ENCODE measurements around the gene DCHS1. TPM values are rescaled to one million over a fixed set of nuclear protein-coding genes. Genes with fewer than 3 reads are reported as not detected.
A peak's percentile ranks its signal among the peaks of the same experiment; 100 is the strongest.

The DCHS1 gene
- total and polyA plus RNA-seq, 5 experiments from 2014 or later, result 2.2 to 14.9 (median 6.1) TPM

GRCh38 chr11:6670202-6670830, 14.7 kb upstream of the DCHS1 start:
- no peak for ATAC-seq
- peak overlapping the region in 9 of 10 donors; percentile 19 to 78 (median 46) for H3K4me3 Mint-ChIP-seq
- peak in 1 of 10 donors; percentile 22 for DNase-seq

GRCh38 chr11:6667733-6668374, 12.2 kb upstream of the DCHS1 start:
- peak overlapping the region in 5 of 10 donors; percentile 19 to 54 (median 28) for H3K4me3 Mint-ChIP-seq

More at GRCh38 chr11:6670202-6670830, 14.7 kb upstream of the DCHS1 start:
- no peaks in the 10 kb centered on the region for H3K36me3 Mint-ChIP-seq
- H3K27me3 Mint-ChIP-seq, result no peaks in the 10 kb centered on the region
- POLR2A ChIA-PET, result interaction anchor here (0.6 to 5.7 kb wide), 7 partner anchors 9 to 80 kb away, joined by 3 to 46 read pairs (median 5); partner anchors contain the start of genes ILK, MRPL17, RRP8 and TAF10
- H3K27ac Mint-ChIP-seq, result peak overlapping the region in 9 of 10 donors; percentile 0 to 86 (median 43)
- H3K9me3 Mint-ChIP-seq, result peaks cover 0 to 9% (median 0%) of the 10 kb centered on the region in 9 donors
- H3K4me1 Mint-ChIP-seq, result peaks cover 46 to 87% (median 77%) of the 10 kb centered on the region in 4 donors

GRCh38 chr11:6666302-6667183, 10.9 kb upstream of the DCHS1 start:
- no peaks in the 10 kb centered on the region for H3K27me3 Mint-ChIP-seq
- H3K4me1 Mint-ChIP-seq, result peaks cover 34 to 57% (median 53%) of the 10 kb centered on the region in 4 donors
- DNase-seq (no peak), ATAC-seq (peak; percentile 23 to 34)
- H3K4me3 Mint-ChIP-seq, result peak overlapping the region in 1 of 10 donors; percentile 44
- POLR2A ChIA-PET, result interaction anchor here (1.0 to 2.7 kb wide), 6 partner anchors 17 to 63 kb away, joined by 4 to 22 read pairs (median 10); partner anchors contain the start of genes MRPL17, RRP8, TAF10 and TPP1
- H3K27ac Mint-ChIP-seq, result peak overlapping the region; percentile 53 to 93 (median 72)
- peaks cover 0 to 9% (median 0%) of the 10 kb centered on the region in 9 donors for H3K9me3 Mint-ChIP-seq
- no peaks in the 10 kb centered on the region for H3K36me3 Mint-ChIP-seq

More at GRCh38 chr11:6667733-6668374, 12.2 kb upstream of the DCHS1 start:
- peaks cover 0 to 9% (median 0%) of the 10 kb centered on the region in 9 donors for H3K9me3 Mint-ChIP-seq
- peaks cover 42 to 70% (median 66%) of the 10 kb centered on the region in 4 donors for H3K4me1 Mint-ChIP-seq
- POLR2A ChIA-PET, result interaction anchor here (0.6 to 2.7 kb wide), 16 partner anchors 10 to 278 kb away, joined by 3 to 22 read pairs (median 4); partner anchors contain the start of genes MRPL17, RRP8, SMPD1 and TAF10
- H3K27me3 Mint-ChIP-seq, result no peaks in the 10 kb centered on the region
- ATAC-seq (peak; percentile 74 to 76), DNase-seq (peak in 6 of 10 donors; percentile 20 to 55 (median 39))
- no peaks in the 10 kb centered on the region for H3K36me3 Mint-ChIP-seq
- H3K27ac Mint-ChIP-seq, result peak overlapping the region; percentile 6 to 93 (median 66)

GRCh38 chr11:6664551-6664950, 8.9 kb upstream of the DCHS1 start:
- Mint-ChIP-seq H3K4me3 (no peak overlapping the region), H3K9me3 (peaks cover 0 to 9% (median 0%) of the 10 kb centered on the region in 9 donors), H3K27me3 (no peaks in the 10 kb centered on the region), H3K27ac (peak overlapping the region in 3 of 10 donors; percentile 34 to 91 (median 47)), H3K4me1 (peaks cover 22 to 39% (median 34%) of the 10 kb centered on the region in 4 donors), H3K36me3 (no peaks in the 10 kb centered on the region)
- ATAC-seq (no peak), DNase-seq (no peak)
- POLR2A ChIA-PET, result interaction anchor here (1.2 to 1.4 kb wide), 2 partner anchors 37 to 45 kb away, joined by 4 read pairs; partner anchors contain the start of gene TPP1

- H3K4me3 Mint-ChIP-seq, result no peak overlapping the region
- peaks cover 22 to 34% (median 31%) of the 10 kb centered on the region in 4 donors for H3K4me1 Mint-ChIP-seq
- H3K36me3 Mint-ChIP-seq, result no peaks in the 10 kb centered on the region
- peak overlapping the region; percentile 26 to 91 (median 68) for H3K27ac Mint-ChIP-seq
- POLR2A ChIA-PET, result interaction anchor here (1.4 kb wide), 1 partner anchor 45 kb away, joined by 4 read pairs; the partner anchor contains the start of gene TPP1
- H3K27me3 Mint-ChIP-seq, result no peaks in the 10 kb centered on the region
- DNase-seq (no peak), ATAC-seq (peak in 1 of 2 donors; percentile 34)
- peaks cover 0 to 9% (median 0%) of the 10 kb centered on the region in 9 donors for H3K9me3 Mint-ChIP-seq
These were observed 8.3 kb upstream of the DCHS1 start for GRCh38 chr11:6663794-6664469.

- Mint-ChIP-seq H3K27ac (no peak overlapping the region), H3K4me3 (no peak overlapping the region), H3K4me1 (peaks cover 8 to 29% (median 20%) of the 10 kb centered on the region in 4 donors), H3K36me3 (no peaks in the 10 kb centered on the region), H3K27me3 (no peaks in the 10 kb centered on the region), H3K9me3 (no peaks in the 10 kb centered on the region)
- POLR2A ChIA-PET, result no interaction called here
- ATAC-seq (no peak), DNase-seq (no peak)
These were observed 5.1 kb upstream of the DCHS1 start for GRCh38 chr11:6660712-6661111.

GRCh38 chr11:6658647-6659046, 3.0 kb upstream of the DCHS1 start:
- Mint-ChIP-seq H3K9me3 (no peaks in the 10 kb centered on the region), H3K27ac (no peak overlapping the region), H3K36me3 (no peaks in the 10 kb centered on the region), H3K27me3 (no peaks in the 10 kb centered on the region), H3K4me3 (no peak overlapping the region), H3K4me1 (peaks cover 6 to 21% (median 16%) of the 10 kb centered on the region in 4 donors)
- no peak for ATAC-seq
- POLR2A ChIA-PET, result interaction anchor here (4.8 to 5.8 kb wide), 2 partner anchors 40 to 47 kb away, joined by 23 to 38 read pairs; partner anchors contain the start of genes TAF10 and TPP1
- DNase-seq, result no peak

GRCh38 chr11:6657346-6657745, 1.7 kb upstream of the DCHS1 start:
- POLR2A ChIA-PET, result interaction anchor here (0.8 to 5.8 kb wide), 7 partner anchors 10 to 53 kb away, joined by 3 to 38 read pairs (median 4); partner anchors contain the start of genes MRPL17, TAF10 and TPP1
- Mint-ChIP-seq H3K36me3 (no peaks in the 10 kb centered on the region), H3K27me3 (no peaks in the 10 kb centered on the region), H3K27ac (peak overlapping the region in 5 of 10 donors; percentile 22 to 81 (median 50)), H3K4me1 (peaks cover 4 to 13% (median 10%) of the 10 kb centered on the region in 4 donors), H3K9me3 (no peaks in the 10 kb centered on the region), H3K4me3 (peak overlapping the region in 9 of 10 donors; percentile 61 to 85 (median 76))
- no peak for DNase-seq
- no peak for ATAC-seq

- H3K4me1 Mint-ChIP-seq, result peaks cover 4 to 13% (median 10%) of the 10 kb centered on the region in 4 donors
- H3K9me3 Mint-ChIP-seq, result no peaks in the 10 kb centered on the region
- peak overlapping the region; percentile 4 to 81 (median 58) for H3K27ac Mint-ChIP-seq
- H3K4me3 Mint-ChIP-seq, result peak overlapping the region; percentile 61 to 85 (median 78)
- DNase-seq, result no peak
- no peaks in the 10 kb centered on the region for H3K27me3 Mint-ChIP-seq
- no peak for ATAC-seq
- POLR2A ChIA-PET, result interaction anchor here (0.8 to 5.8 kb wide), 7 partner anchors 10 to 53 kb away, joined by 3 to 38 read pairs (median 4); partner anchors contain the start of genes MRPL17, TAF10 and TPP1
- no peaks in the 10 kb centered on the region for H3K36me3 Mint-ChIP-seq
These were observed 1.3 kb upstream of the DCHS1 start for GRCh38 chr11:6656936-6657335.

GRCh38 chr11:6656584-6656915, 941 bp upstream of the DCHS1 start:
- DNase-seq (no peak), ATAC-seq (no peak)
- H3K9me3 Mint-ChIP-seq, result no peaks in the 10 kb centered on the region
- POLR2A ChIA-PET, result interaction anchor here (0.8 to 5.8 kb wide), 6 partner anchors 9 to 52 kb away, joined by 3 to 38 read pairs (median 5); partner anchors contain the start of genes MRPL17, TAF10 and TPP1
- no peaks in the 10 kb centered on the region for H3K27me3 Mint-ChIP-seq
- H3K4me3 Mint-ChIP-seq, result peak overlapping the region; percentile 61 to 85 (median 78)
- H3K4me1 Mint-ChIP-seq, result peaks cover 4 to 13% (median 10%) of the 10 kb centered on the region in 4 donors
- H3K36me3 Mint-ChIP-seq, result no peaks in the 10 kb centered on the region
- peak overlapping the region; percentile 22 to 86 (median 69) for H3K27ac Mint-ChIP-seq
